ENCODE data around the gene ODAD2.

DNA sequence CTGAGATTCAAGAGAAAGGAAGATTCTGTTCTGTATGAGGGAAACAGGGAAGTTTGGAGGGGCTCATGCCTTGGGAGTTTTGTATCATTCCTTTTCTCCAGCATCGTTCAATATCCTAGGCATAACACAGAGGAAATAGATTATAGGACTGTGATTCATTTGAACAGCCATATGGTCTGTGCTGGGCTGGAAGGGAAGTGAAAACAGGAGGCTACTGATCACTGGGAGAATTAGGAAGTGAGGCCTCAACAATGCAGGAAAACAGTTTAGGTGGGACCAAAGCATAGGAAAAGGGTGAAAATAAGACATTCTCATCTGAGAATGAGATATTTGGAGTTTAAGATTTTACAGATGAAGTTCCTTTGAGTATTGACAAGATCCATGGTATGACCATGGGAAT, 182.6 kb downstream of the ODAD2 start:
- no peak for TF ChIP-seq POLR2A (IDR thresholded peaks at IDR 0.05)
- TF ChIP-seq, protein P1, sequence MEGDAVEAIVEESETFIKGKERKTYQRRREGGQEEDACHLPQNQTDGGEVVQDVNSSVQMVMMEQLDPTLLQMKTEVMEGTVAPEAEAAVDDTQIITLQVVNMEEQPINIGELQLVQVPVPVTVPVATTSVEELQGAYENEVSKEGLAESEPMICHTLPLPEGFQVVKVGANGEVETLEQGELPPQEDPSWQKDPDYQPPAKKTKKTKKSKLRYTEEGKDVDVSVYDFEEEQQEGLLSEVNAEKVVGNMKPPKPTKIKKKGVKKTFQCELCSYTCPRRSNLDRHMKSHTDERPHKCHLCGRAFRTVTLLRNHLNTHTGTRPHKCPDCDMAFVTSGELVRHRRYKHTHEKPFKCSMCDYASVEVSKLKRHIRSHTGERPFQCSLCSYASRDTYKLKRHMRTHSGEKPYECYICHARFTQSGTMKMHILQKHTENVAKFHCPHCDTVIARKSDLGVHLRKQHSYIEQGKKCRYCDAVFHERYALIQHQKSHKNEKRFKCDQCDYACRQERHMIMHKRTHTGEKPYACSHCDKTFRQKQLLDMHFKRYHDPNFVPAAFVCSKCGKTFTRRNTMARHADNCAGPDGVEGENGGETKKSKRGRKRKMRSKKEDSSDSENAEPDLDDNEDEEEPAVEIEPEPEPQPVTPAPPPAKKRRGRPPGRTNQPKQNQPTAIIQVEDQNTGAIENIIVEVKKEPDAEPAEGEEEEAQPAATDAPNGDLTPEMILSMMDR (IDR thresholded peaks at IDR 0.05), result no peak
